PC-3 (cell line): Measurements from ENCODE around the gene CSAD.

Experiments used
- EZH2 ChIP-seq: fragments of 300-600 bp; sonication (generic); IDR thresholded peaks from one replicate; pipeline ENCODE4 v1.6.1; 2017; ENCODE audit warnings: antibody characterized with exemption, mild to moderate bottlenecking, low read length; ENCODE audit not compliant: unreplicated experiment
- EZH2phosphoT487 ChIP-seq: fragments of 300-600 bp; sonication (generic); IDR thresholded peaks from 2 replicates; pipeline ENCODE4 v1.6.1; 2018; ENCODE audit warnings: mild to moderate bottlenecking, antibody characterized with exemption, low read length, borderline replicate concordance
- TF ChIP-seq, protein P1 (sequence below): fragments of 300-600 bp; sonication (generic); conservative IDR thresholded peaks from 2 replicates; pipeline ENCODE4 v1.5.1; 2017; ENCODE audit warnings: antibody characterized with exemption, low read depth, mild to moderate bottlenecking, low read length

GRCh38 chr12:53191096-53191884 is 10.6 kb upstream of the CSAD start:
- TF ChIP-seq, protein P1, sequence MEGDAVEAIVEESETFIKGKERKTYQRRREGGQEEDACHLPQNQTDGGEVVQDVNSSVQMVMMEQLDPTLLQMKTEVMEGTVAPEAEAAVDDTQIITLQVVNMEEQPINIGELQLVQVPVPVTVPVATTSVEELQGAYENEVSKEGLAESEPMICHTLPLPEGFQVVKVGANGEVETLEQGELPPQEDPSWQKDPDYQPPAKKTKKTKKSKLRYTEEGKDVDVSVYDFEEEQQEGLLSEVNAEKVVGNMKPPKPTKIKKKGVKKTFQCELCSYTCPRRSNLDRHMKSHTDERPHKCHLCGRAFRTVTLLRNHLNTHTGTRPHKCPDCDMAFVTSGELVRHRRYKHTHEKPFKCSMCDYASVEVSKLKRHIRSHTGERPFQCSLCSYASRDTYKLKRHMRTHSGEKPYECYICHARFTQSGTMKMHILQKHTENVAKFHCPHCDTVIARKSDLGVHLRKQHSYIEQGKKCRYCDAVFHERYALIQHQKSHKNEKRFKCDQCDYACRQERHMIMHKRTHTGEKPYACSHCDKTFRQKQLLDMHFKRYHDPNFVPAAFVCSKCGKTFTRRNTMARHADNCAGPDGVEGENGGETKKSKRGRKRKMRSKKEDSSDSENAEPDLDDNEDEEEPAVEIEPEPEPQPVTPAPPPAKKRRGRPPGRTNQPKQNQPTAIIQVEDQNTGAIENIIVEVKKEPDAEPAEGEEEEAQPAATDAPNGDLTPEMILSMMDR, result no peak
- TF ChIP-seq EZH2, result no peak
- TF ChIP-seq EZH2phosphoT487, result no peak
